ENCODE results near the gene FUBP3.
"Not testable (repeated sequence)": the region's sequence is repeated elsewhere in the genome, so short reads cannot be mapped to it uniquely, and the experiment has no call there.

Gene FUBP3

GRCh38 chr9:130664251-130665028, 85.1 kb downstream of the FUBP3 start, which contains the start of gene PRDM12:
TSS of gene PRDM12 (plus strand) at chr9:130664594. CDS start at chr9:130664654, 60 bp downstream.
- no peak for DNase-seq

GRCh38 chr9:130665029-130665430, 85.7 kb downstream of the FUBP3 start:
- no peak for DNase-seq

GRCh38 chr9:130665431-130666392, 86.3 kb downstream of the FUBP3 start:
- DNase-seq, result no peak

- DNase-seq, result no peak
Observed at GRCh38 chr9:130666393-130667119, 87.2 kb downstream of the FUBP3 start.

GRCh38 chr9:130667120-130667435, 87.7 kb downstream of the FUBP3 start:
- DNase-seq, result no peak

GRCh38 chr9:130668196-130668595, 88.8 kb downstream of the FUBP3 start:
- no peak for DNase-seq

GRCh38 chr9:130668659-130669058, 89.3 kb downstream of the FUBP3 start:
- DNase-seq, result no peak

- DNase-seq, result no peak
Observed at GRCh38 chr9:130669965-130670364, 90.6 kb downstream of the FUBP3 start.

GRCh38 chr9:130670644-130671043, 91.3 kb downstream of the FUBP3 start:
- no peak for DNase-seq

GRCh38 chr9:130672466-130672865, 93.1 kb downstream of the FUBP3 start:
- DNase-seq, result no peak

- DNase-seq, result no peak
Observed at GRCh38 chr9:130672933-130673615, 93.7 kb downstream of the FUBP3 start.

GRCh38 chr9:130675396-130675795, 96.0 kb downstream of the FUBP3 start:
- DNase-seq, result no peak

GRCh38 chr9:130677252-130677651, 97.9 kb downstream of the FUBP3 start:
- DNase-seq, result no peak

GRCh38 chr9:130680836-130681768, 101.7 kb downstream of the FUBP3 start:
- DNase-seq, result peak; percentile 49

- no peak for DNase-seq
Observed at GRCh38 chr9:130681769-130682420, 102.5 kb downstream of the FUBP3 start.

GRCh38 chr9:130682421-130683121, 103.2 kb downstream of the FUBP3 start:
- peak; percentile 64 for DNase-seq

- DNase-seq, result no peak
Observed at GRCh38 chr9:130685104-130685503, 105.7 kb downstream of the FUBP3 start.

GRCh38 chr9:130685945-130686344, 106.6 kb downstream of the FUBP3 start:
- not testable (repeated sequence) for DNase-seq

GRCh38 chr9:130687615-130688014, 108.2 kb downstream of the FUBP3 start:
- no peak for DNase-seq
